SK-N-SH (cell line): ENCODE data around the gene OSGIN1. TPM values are rescaled to one million over a fixed set of nuclear protein-coding genes. Genes with fewer than 3 reads are reported as not detected.
"Not testable (repeated sequence)": the region's sequence is repeated elsewhere in the genome, so short reads cannot be mapped to it uniquely, and the experiment has no call there.

Experiments
- CTCF ChIA-PET: fragments of 300-600, 350-600 bp; formaldehyde crosslinking; extraction: SDS; loops from one replicate; lab custom pipeline; 2021; lab: Yijun Ruan, JAX
- POLR2A ChIA-PET: fragments of 350-600 bp; sonication (Branson Sonifier 250); formaldehyde crosslinking; extraction: SDS; loops from one replicate; lab custom pipeline; 2020; ENCODE audit warnings: antibody characterized with exemption, inconsistent platforms; lab: Yijun Ruan, JAX
- DNase-seq: peaks from one replicate; pipeline ENCODE4 v3.0.0; 2012
- H2AFZ ChIP-seq: fragments of 200-600 bp; sonication (generic); 2 replicates; pipeline ENCODE4 v1.8.1; 2016; ENCODE audit warnings: antibody characterized with exemption, mild to moderate bottlenecking, low read depth
- H3F3A ChIP-seq: fragments of 200-600 bp; sonication (generic); replicated peaks from 2 replicates; pipeline ENCODE3; 2016; ENCODE audit warnings: antibody characterized with exemption, mild to moderate bottlenecking; ENCODE audit not compliant: insufficient read depth
- H3K27ac ChIP-seq, 2 experiments: fragments of 200-500 bp in 1 of 2; fragments of 200-600 bp in 1 of 2; sonication (Bioruptor generic) in 1 of 2; sonication (generic), shearing (Covaris generic) in 1 of 2; 2 replicates each; pipeline versions ENCODE4 v1.5.1 to v1.6.1; 2014 to 2016; ENCODE audit warnings: low read depth in 2 of 2, inconsistent platforms in 1 of 2, low read length in 1 of 2, mild to moderate bottlenecking in 1 of 2, mixed read lengths in 1 of 2
- H3K27me3 ChIP-seq: fragments of 200-600 bp; sonication (generic), shearing (Covaris generic); 2 replicates; pipeline ENCODE4 v1.6.1; 2016; ENCODE audit warnings: mixed run types; ENCODE audit not compliant: insufficient read depth
- H3K36me3 ChIP-seq, 2 experiments: fragments of 200-500 bp in 1 of 2; fragments of 200-600 bp in 1 of 2; sonication (Bioruptor generic) in 1 of 2; sonication (generic) in 1 of 2; replicated peaks in 1 of 2; 2 replicates each; pipeline versions ENCODE3 to v1.5.1; 2014 to 2016; ENCODE audit warnings: low read length in 1 of 2, mild to moderate bottlenecking in 1 of 2; ENCODE audit not compliant: insufficient read depth in 2 of 2, control insufficient read depth in 1 of 2
- H3K4me1 ChIP-seq, 2 experiments: fragments of 200-500 bp in 1 of 2; fragments of 200-600 bp in 1 of 2; sonication (Bioruptor generic) in 1 of 2; sonication (generic), shearing (Covaris generic) in 1 of 2; 2 replicates each; pipeline versions ENCODE4 v1.5.1 to v1.6.1; 2014 to 2016; ENCODE audit warnings: low read depth in 1 of 2, low read length in 1 of 2, mixed run types in 1 of 2; ENCODE audit not compliant: insufficient read depth in 2 of 2, control insufficient read depth in 1 of 2
- H3K4me2 ChIP-seq: fragments of 200-600 bp; sonication (generic), shearing (Covaris generic); 2 replicates; pipeline ENCODE4 v1.6.1; 2017; ENCODE audit warnings: mixed run types
- H3K4me3 ChIP-seq, 2 experiments: fragments of 200-500 bp in 1 of 2; fragments of 200-600 bp in 1 of 2; sonication (Bioruptor generic) in 1 of 2; sonication (generic), shearing (Covaris generic) in 1 of 2; 2 replicates each; pipeline versions ENCODE4 v1.5.1 to v1.8.1; 2014 to 2016; ENCODE audit warnings: low read depth in 2 of 2, inconsistent platforms in 1 of 2, low read length in 1 of 2, mild to moderate bottlenecking in 1 of 2, mixed read lengths in 1 of 2, moderate library complexity in 1 of 2
- H3K79me2 ChIP-seq: fragments of 200-600 bp; sonication (generic); 2 replicates; pipeline ENCODE4 v1.8.1; 2017; ENCODE audit warnings: mild to moderate bottlenecking; ENCODE audit not compliant: insufficient read depth
- H3K9ac ChIP-seq: fragments of 200-600 bp; sonication (generic); 2 replicates; pipeline ENCODE4 v1.6.1; 2017; ENCODE audit warnings: mixed run types
- H3K9me2 ChIP-seq: fragments of 200-600 bp; sonication (generic); 2 replicates; pipeline ENCODE4 v1.6.1; 2017; ENCODE audit warnings: mixed run types
- H3K9me3 ChIP-seq: fragments of 200-600 bp; sonication (generic); 2 replicates; pipeline ENCODE4 v1.6.1; 2017; ENCODE audit warnings: mixed run types, mild to moderate bottlenecking, moderate library complexity
- H4K20me1 ChIP-seq: fragments of 200-600 bp; sonication (generic); 2 replicates; pipeline ENCODE4 v1.6.1; 2017; ENCODE audit warnings: mild to moderate bottlenecking, mixed run types; ENCODE audit not compliant: insufficient read depth
- CHD2 ChIP-seq: fragments of 150-350 bp; IDR thresholded peaks from 2 replicates; pipeline ENCODE4 v1.6.1; 2018; ENCODE audit warnings: low read length; ENCODE audit not compliant: partially characterized antibody
- EP300 ChIP-seq, 2 experiments: IDR thresholded peaks; 2 replicates each; pipeline versions ENCODE4 v1.4.0 to v1.6.1; 2012; ENCODE audit warnings: borderline replicate concordance in 1 of 2, low read depth in 1 of 2, low read length in 1 of 2
- EZH2phosphoT487 ChIP-seq: fragments of 200-600 bp; sonication (generic); IDR thresholded peaks from 2 replicates; pipeline ENCODE4 v1.6.1; 2017; ENCODE audit warnings: low read depth, mixed run types, mild to moderate bottlenecking, antibody characterized with exemption, moderate library complexity, borderline replicate concordance
- FOSL2 ChIP-seq: IDR thresholded peaks from 2 replicates; pipeline ENCODE4 v1.4.0; 2012; ENCODE audit warnings: low read depth, mild to moderate bottlenecking, moderate library complexity, borderline replicate concordance
- FOXJ3 ChIP-seq: sonication (generic); formaldehyde crosslinking; IDR thresholded peaks from 2 replicates; pipeline ENCODE4 v1.5.1; 2020; ENCODE audit warnings: mild to moderate bottlenecking, missing genetic modification reagents
- GABPA ChIP-seq: IDR thresholded peaks from 2 replicates; pipeline ENCODE4 v1.4.0; 2012; ENCODE audit warnings: low read depth, mild to moderate bottlenecking
- GATA2 ChIP-seq: sonication (generic); formaldehyde crosslinking; IDR thresholded peaks from 2 replicates; pipeline ENCODE4 v1.5.0; 2020; ENCODE audit warnings: mild to moderate bottlenecking, missing genetic modification reagents
- IRF3 ChIP-seq: fragments of 150-350 bp; IDR thresholded peaks from 2 replicates; pipeline ENCODE4 v1.6.1; 2016; ENCODE audit warnings: mild to moderate bottlenecking, low read depth, low read length
- JUND ChIP-seq: IDR thresholded peaks from 2 replicates; pipeline ENCODE4 v1.4.0; 2012
- MAX ChIP-seq: IDR thresholded peaks from 2 replicates; pipeline ENCODE4 v1.4.0; 2012; ENCODE audit warnings: low read depth
- MEF2A ChIP-seq: IDR thresholded peaks from 2 replicates; pipeline ENCODE4 v1.4.0; 2012; ENCODE audit warnings: low read depth, borderline replicate concordance
- MXI1 ChIP-seq: IDR thresholded peaks from 2 replicates; pipeline ENCODE4 v1.6.1; 2012; ENCODE audit warnings: mild to moderate bottlenecking, low read depth, low read length, improper control_type of control experiment
- NFIC ChIP-seq: IDR thresholded peaks from 2 replicates; pipeline ENCODE4 v1.4.0; 2012; ENCODE audit warnings: borderline replicate concordance
- PBX3 ChIP-seq: IDR thresholded peaks from 2 replicates; pipeline ENCODE4; 2012
- POLR2AphosphoS5 ChIP-seq: IDR thresholded peaks from 2 replicates; pipeline ENCODE4 v1.6.1; 2012; ENCODE audit warnings: low read depth, low read length
- RXRA ChIP-seq: IDR thresholded peaks from 2 replicates; pipeline ENCODE4 v1.4.0; 2012; ENCODE audit warnings: low read depth, mild to moderate bottlenecking, borderline replicate concordance
- SIN3A ChIP-seq: IDR thresholded peaks from 2 replicates; pipeline ENCODE4 v1.6.1; 2012; ENCODE audit warnings: low read depth, mild to moderate bottlenecking, low read length, moderate library complexity, borderline replicate concordance
- TAF1 ChIP-seq: IDR thresholded peaks from 2 replicates; pipeline ENCODE4 v1.6.1; 2012; ENCODE audit warnings: low read depth, mild to moderate bottlenecking, low read length, moderate library complexity, borderline replicate concordance
- TEAD4 ChIP-seq: IDR thresholded peaks from 2 replicates; pipeline ENCODE4 v1.4.0; 2012; ENCODE audit warnings: mild to moderate bottlenecking, borderline replicate concordance; ENCODE audit not compliant: insufficient read depth
- ZBTB33 ChIP-seq: IDR thresholded peaks from 2 replicates; pipeline ENCODE4 v1.4.0; 2012; ENCODE audit warnings: low read depth, borderline replicate concordance
- WGBS: methylation state at CpG from one replicate; pipeline ENCODE4 v1.1.6; 2017; ENCODE audit warnings: low lambda C conversion rate; 5-methylcytosine and 5-hydroxymethylcytosine counted together
- polyA plus RNA-seq, 3 experiments: library from polyadenylated mRNA; depleted of rRNA; stranded (reverse); fragments of >200 nt; gene quantifications; 2 replicates each; pipeline ENCODE4 v1.2.3, GENCODE V29; 2012

Gene OSGIN1
- polyA plus RNA-seq, 1 of the 3 experiments (the other 2 are of a cell fraction), result 4.8 TPM

- Histone ChIP-seq H3K9me2 (no peaks in the 10 kb centered on the region), H3K9ac (no peak overlapping the region), H3K36me3 (no peaks in the 10 kb centered on the region), H3K4me1 (peaks cover 0 to 2% of the 10 kb centered on the region in 2 experiments; a peak in 1 of 4 replicates), H3K27ac (no peak overlapping the region), H3K4me3 (no peak overlapping the region), H3K27me3 (no peaks in the 10 kb centered on the region), H3F3A (no peaks in the 10 kb centered on the region), H4K20me1 (no peaks in the 10 kb centered on the region), H3K4me2 (no peak overlapping the region), H3K79me2 (no peaks in the 10 kb centered on the region)
- CTCF ChIA-PET, result interaction anchor here (1.0 to 1.8 kb wide), 2 partner anchors 13 to 16 kb away, joined by 3 to 6 read pairs; partner anchors contain the start of gene OSGIN1
- POLR2A ChIA-PET, result no interaction called here
- no peak for DNase-seq
- 56% methylated on average over 28 of the region's 28 CpGs for WGBS
- no peak for TF ChIP-seq FOXJ3 (CRISPR knock-in tag)
- TF ChIP-seq TAF1, result no peak
- TF ChIP-seq NFIC, result no peak
- TF ChIP-seq ZBTB33, result no peak
- no peak for TF ChIP-seq CHD2
- TF ChIP-seq FOSL2, result no peak
- no peak for TF ChIP-seq MEF2A
- no peak for TF ChIP-seq GABPA
- TF ChIP-seq SIN3A, result no peak
- no peak for TF ChIP-seq PBX3
- no peak for TF ChIP-seq EP300 (IDR thresholded peaks at IDR 0.05; ENCODE audit: borderline replicate concordance in 1 of 2, low read depth in 1 of 2, low read length in 1 of 2)
- TF ChIP-seq RXRA, result no peak
- no peak for TF ChIP-seq MXI1
- no peak for TF ChIP-seq POLR2AphosphoS5
- TF ChIP-seq TEAD4, result no peak
- no peak for TF ChIP-seq IRF3
- TF ChIP-seq MAX, result no peak
- no peak for TF ChIP-seq EZH2phosphoT487
- no peak for TF ChIP-seq JUND
- TF ChIP-seq GATA2 (CRISPR knock-in tag), result no peak
- TF ChIP-seq, all 33 proteins: peak for 0
- Histone ChIP-seq H3K9me3 (no peaks in the 10 kb centered on the region), H2AFZ (no peak overlapping the region)
Measured at GRCh38 chr16:83940630-83941378, 12.2 kb upstream of the OSGIN1 start.

- H3K79me2 ChIP-seq, H3K9ac ChIP-seq, H3K9me2 ChIP-seq, H3K27ac ChIP-seq, H3F3A ChIP-seq, H4K20me1 ChIP-seq, H3K9me3 ChIP-seq, H3K4me2 ChIP-seq, H3K4me1 ChIP-seq, H2AFZ ChIP-seq, H3K4me3 ChIP-seq, H3K27me3 ChIP-seq, POLR2A ChIA-PET, H3K36me3 ChIP-seq, DNase-seq: not testable (repeated sequence)
- CTCF ChIA-PET, result interaction anchor here (1.3 to 1.8 kb wide), 2 partner anchors 12 to 15 kb away, joined by 6 read pairs; partner anchors contain the start of gene OSGIN1
- 86% methylated on average over 9 of the region's 9 CpGs for WGBS
Measured at GRCh38 chr16:83941546-83941945, 11.5 kb upstream of the OSGIN1 start.
